ENCODE data around the gene PLXDC2. TPM values are rescaled to one million over a fixed set of nuclear protein-coding genes. Genes with fewer than 3 reads are reported as not detected.

PLXDC2 gene
- polyA plus RNA-seq, 2 of the 4 experiments (the other 2 are of a cell fraction): 0.08 to 0.09 TPM

DNA sequence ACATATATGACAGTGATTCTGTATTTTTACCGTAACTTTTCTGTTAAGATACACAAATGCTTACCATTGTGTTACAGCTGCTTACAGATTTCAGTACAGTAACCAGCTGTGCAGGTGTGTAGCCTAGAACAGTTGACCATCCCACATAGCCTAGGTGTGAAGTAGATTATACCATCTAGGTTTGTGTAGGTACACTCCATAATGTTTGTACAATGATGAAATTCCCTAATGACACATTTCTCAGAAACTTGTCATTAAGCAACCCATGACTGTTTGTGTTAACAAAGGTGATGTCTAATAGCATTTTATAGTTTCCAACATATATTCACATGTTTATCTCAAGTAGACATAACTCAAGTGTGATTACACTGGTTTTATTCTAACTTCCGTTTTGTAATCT, 218.5 kb downstream of the PLXDC2 start:
- FAIRE-seq (no peak), ATAC-seq (no peak), DNase-seq (ENCODE audit: low read depth in 1 of 2, low spot score in 1 of 2) (no peak)
- POLR2A ChIA-PET: no interaction called here
- CTCF ChIA-PET: no interaction called here
- H3K4me2 ChIP-seq: no peak overlapping the region
- 35% methylated on average over 2 of the region's 2 CpGs for WGBS (ENCODE audit: missing lambda C conversion rate)
- H3K4me1 ChIP-seq: no peaks in the 10 kb centered on the region
- H3K4me3 ChIP-seq: no peak overlapping the region
- H3K27ac ChIP-seq: no peak overlapping the region
- no peaks in the 10 kb centered on the region for H3K9me3 ChIP-seq
- no peak for TF ChIP-seq RARB (CRISPR knock-in tag; IDR thresholded peaks at IDR 0.05)
- no peak for TF ChIP-seq POLR2A (IDR thresholded peaks at IDR 0.05; ENCODE audit: low read length)
- no peak for TF ChIP-seq CHD2 (IDR thresholded peaks at IDR 0.05; ENCODE audit: low read length, partially characterized antibody)
- no peak for TF ChIP-seq CBX2 (IDR thresholded peaks at IDR 0.05; ENCODE audit: borderline replicate concordance, low read depth)
- no peak for TF ChIP-seq HOXA7 (CRISPR knock-in tag; IDR thresholded peaks at IDR 0.05)
- no peak for TF ChIP-seq NPAS2 (CRISPR knock-in tag; IDR thresholded peaks at IDR 0.05; ENCODE audit: borderline replicate concordance)
- TF ChIP-seq, protein P1, sequence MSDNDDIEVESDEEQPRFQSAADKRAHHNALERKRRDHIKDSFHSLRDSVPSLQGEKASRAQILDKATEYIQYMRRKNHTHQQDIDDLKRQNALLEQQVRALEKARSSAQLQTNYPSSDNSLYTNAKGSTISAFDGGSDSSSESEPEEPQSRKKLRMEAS (IDR thresholded peaks at IDR 0.05): no peak
- TF ChIP-seq ZSCAN20 (CRISPR knock-in tag; IDR thresholded peaks at IDR 0.05): no peak
- no peak for TF ChIP-seq RAD21 (conservative IDR thresholded peaks at IDR 0.05 in 1 of 2, IDR thresholded peaks at IDR 0.05 in 1 of 2)
- no peak for TF ChIP-seq SMC3 (IDR thresholded peaks at IDR 0.05)
- TF ChIP-seq EHMT2 (IDR thresholded peaks at IDR 0.05; ENCODE audit: low read depth): no peak
- no peak for TF ChIP-seq NFE2L2 (conservative IDR thresholded peaks at IDR 0.05; ENCODE audit: low read length)
- no peak for TF ChIP-seq HDAC2 (IDR thresholded peaks at IDR 0.05)

DNA sequence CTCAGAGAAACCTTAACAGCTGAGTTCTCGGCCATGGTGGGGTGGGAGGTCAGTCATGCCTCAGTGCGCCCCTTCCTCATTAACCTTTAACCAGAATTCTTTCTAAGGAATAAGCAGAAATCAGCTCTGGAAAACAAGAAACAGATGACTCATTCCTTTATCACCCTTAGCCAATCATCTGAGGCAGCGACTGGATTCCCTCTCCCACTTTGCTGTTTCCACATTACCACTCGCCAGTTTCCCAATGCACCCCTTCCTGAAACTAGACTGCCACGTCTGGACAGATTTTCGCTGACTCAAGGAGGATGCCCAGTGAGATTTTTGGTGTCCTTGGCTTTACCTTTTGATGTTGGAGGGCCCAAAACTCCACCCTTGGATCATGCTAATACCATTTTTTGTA, 223.8 kb downstream of the PLXDC2 start:
- no peak for TF ChIP-seq ATOH8 (CRISPR knock-in tag; IDR thresholded peaks at IDR 0.05; ENCODE audit: low read depth)
- no peak for TF ChIP-seq TFCP2L1 (CRISPR knock-in tag; IDR thresholded peaks at IDR 0.05)
- no peak for TF ChIP-seq MYC (IDR thresholded peaks at IDR 0.05; ENCODE audit: borderline replicate concordance, low read length)
- no peak for TF ChIP-seq RCOR1 (IDR thresholded peaks at IDR 0.05; ENCODE audit: low read depth, low read length)
- TF ChIP-seq ZSCAN20 (CRISPR knock-in tag; IDR thresholded peaks at IDR 0.05): no peak
- no peak for TF ChIP-seq NR3C1 (IDR thresholded peaks at IDR 0.05)
- no peak for TF ChIP-seq ESRRA (IDR thresholded peaks at IDR 0.05; ENCODE audit: borderline replicate concordance, low read length)
- TF ChIP-seq HOXA7 (CRISPR knock-in tag; IDR thresholded peaks at IDR 0.05): no peak
- no peak for TF ChIP-seq EHMT2 (IDR thresholded peaks at IDR 0.05; ENCODE audit: low read depth)
- no peak for TF ChIP-seq POLR2A (IDR thresholded peaks at IDR 0.05; ENCODE audit: low read length)
- no peak for TF ChIP-seq SREBF2 (IDR thresholded peaks at IDR 0.05)
- no peak for TF ChIP-seq KDM5A (IDR thresholded peaks at IDR 0.05)
- FAIRE-seq: no peak
- H3K27ac ChIP-seq: no peak overlapping the region
- no peak for DNase-seq (ENCODE audit: low read depth in 1 of 2, low spot score in 1 of 2)
- ATAC-seq: no peak
- no peaks in the 10 kb centered on the region for H3K9me3 ChIP-seq
- H3K4me1 ChIP-seq: no peaks in the 10 kb centered on the region
- H3K4me3 ChIP-seq: no peak overlapping the region
- CTCF ChIA-PET: no interaction called here
- H3K4me2 ChIP-seq: no peak overlapping the region
- 11% methylated on average over 6 of the region's 6 CpGs for WGBS (ENCODE audit: missing lambda C conversion rate)
- POLR2A ChIA-PET: no interaction called here

GRCh38 chr10:20041931-20042330, 225.7 kb downstream of the PLXDC2 start:
- DNase-seq (ENCODE audit: low read depth in 1 of 2, low spot score in 1 of 2) (no peak), ATAC-seq (no peak), FAIRE-seq (no peak)
- TF ChIP-seq, protein P2, sequence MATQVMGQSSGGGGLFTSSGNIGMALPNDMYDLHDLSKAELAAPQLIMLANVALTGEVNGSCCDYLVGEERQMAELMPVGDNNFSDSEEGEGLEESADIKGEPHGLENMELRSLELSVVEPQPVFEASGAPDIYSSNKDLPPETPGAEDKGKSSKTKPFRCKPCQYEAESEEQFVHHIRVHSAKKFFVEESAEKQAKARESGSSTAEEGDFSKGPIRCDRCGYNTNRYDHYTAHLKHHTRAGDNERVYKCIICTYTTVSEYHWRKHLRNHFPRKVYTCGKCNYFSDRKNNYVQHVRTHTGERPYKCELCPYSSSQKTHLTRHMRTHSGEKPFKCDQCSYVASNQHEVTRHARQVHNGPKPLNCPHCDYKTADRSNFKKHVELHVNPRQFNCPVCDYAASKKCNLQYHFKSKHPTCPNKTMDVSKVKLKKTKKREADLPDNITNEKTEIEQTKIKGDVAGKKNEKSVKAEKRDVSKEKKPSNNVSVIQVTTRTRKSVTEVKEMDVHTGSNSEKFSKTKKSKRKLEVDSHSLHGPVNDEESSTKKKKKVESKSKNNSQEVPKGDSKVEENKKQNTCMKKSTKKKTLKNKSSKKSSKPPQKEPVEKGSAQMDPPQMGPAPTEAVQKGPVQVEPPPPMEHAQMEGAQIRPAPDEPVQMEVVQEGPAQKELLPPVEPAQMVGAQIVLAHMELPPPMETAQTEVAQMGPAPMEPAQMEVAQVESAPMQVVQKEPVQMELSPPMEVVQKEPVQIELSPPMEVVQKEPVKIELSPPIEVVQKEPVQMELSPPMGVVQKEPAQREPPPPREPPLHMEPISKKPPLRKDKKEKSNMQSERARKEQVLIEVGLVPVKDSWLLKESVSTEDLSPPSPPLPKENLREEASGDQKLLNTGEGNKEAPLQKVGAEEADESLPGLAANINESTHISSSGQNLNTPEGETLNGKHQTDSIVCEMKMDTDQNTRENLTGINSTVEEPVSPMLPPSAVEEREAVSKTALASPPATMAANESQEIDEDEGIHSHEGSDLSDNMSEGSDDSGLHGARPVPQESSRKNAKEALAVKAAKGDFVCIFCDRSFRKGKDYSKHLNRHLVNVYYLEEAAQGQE (IDR thresholded peaks at IDR 0.05): no peak
- TF ChIP-seq HOXA7 (CRISPR knock-in tag; IDR thresholded peaks at IDR 0.05): no peak
- no peak for TF ChIP-seq EHF (CRISPR knock-in tag; IDR thresholded peaks at IDR 0.05)
- TF ChIP-seq, protein P3, sequence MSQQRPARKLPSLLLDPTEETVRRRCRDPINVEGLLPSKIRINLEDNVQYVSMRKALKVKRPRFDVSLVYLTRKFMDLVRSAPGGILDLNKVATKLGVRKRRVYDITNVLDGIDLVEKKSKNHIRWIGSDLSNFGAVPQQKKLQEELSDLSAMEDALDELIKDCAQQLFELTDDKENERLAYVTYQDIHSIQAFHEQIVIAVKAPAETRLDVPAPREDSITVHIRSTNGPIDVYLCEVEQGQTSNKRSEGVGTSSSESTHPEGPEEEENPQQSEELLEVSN (IDR thresholded peaks at IDR 0.05; ENCODE audit: borderline replicate concordance, low read depth): no peak
- no peak for TF ChIP-seq HOXB13 (CRISPR knock-in tag; IDR thresholded peaks at IDR 0.05; ENCODE audit: low read depth)
- TF ChIP-seq POLR2A (IDR thresholded peaks at IDR 0.05; ENCODE audit: low read length): no peak
- TF ChIP-seq KDM5A (IDR thresholded peaks at IDR 0.05): no peak
- TF ChIP-seq RARB (CRISPR knock-in tag; IDR thresholded peaks at IDR 0.05): no peak
- TF ChIP-seq FOSB (CRISPR knock-in tag; IDR thresholded peaks at IDR 0.05): no peak
- TF ChIP-seq ZNF302 (CRISPR knock-in tag; IDR thresholded peaks at IDR 0.05): no peak
- no peak for TF ChIP-seq FOSL2 (IDR thresholded peaks at IDR 0.05)
- TF ChIP-seq FOSL2 (CRISPR knock-in tag; IDR thresholded peaks at IDR 0.05): no peak
- TF ChIP-seq TP53 (CRISPR knock-in tag; IDR thresholded peaks at IDR 0.05): no peak
- TF ChIP-seq TFCP2L1 (CRISPR knock-in tag; IDR thresholded peaks at IDR 0.05): no peak
- TF ChIP-seq CBX8 (IDR thresholded peaks at IDR 0.05): no peak
- no peak for TF ChIP-seq ESRRA (IDR thresholded peaks at IDR 0.05; ENCODE audit: borderline replicate concordance, low read length)
- TF ChIP-seq MAFK (IDR thresholded peaks at IDR 0.05; ENCODE audit: partially characterized antibody): no peak
- H3K4me1 ChIP-seq: no peaks in the 10 kb centered on the region
- ChIA-PET CTCF (no interaction called here), POLR2A (no interaction called here)
- no peaks in the 10 kb centered on the region for H3K9me3 ChIP-seq
- no peak overlapping the region for H3K27ac ChIP-seq
- WGBS (ENCODE audit: missing lambda C conversion rate): 6% methylated on average over 3 of the region's 3 CpGs
- no peak overlapping the region for H3K4me2 ChIP-seq
- no peak overlapping the region for H3K4me3 ChIP-seq

All from A549 (cell line).